ENCODE measurements around the gene CDAN1. TPM values are rescaled to one million over a fixed set of nuclear protein-coding genes. Genes with fewer than 3 reads are reported as not detected.
A peak's percentile ranks its signal among the peaks of the same experiment; 100 is the strongest.

CDAN1 gene
- total and polyA plus RNA-seq, 8 donors: 4.7 to 27.2 (median 10.1) TPM

GRCh38 chr15:42729409-42729808 is 7.5 kb downstream of the CDAN1 start:
- no peak overlapping the region for H3K27ac ChIP-seq
- no peaks in the 10 kb centered on the region for H3K9me3 ChIP-seq
- no peaks in the 10 kb centered on the region for H3K27me3 ChIP-seq
- H3K36me3 ChIP-seq: peaks cover 70 to 100% (median 100%) of the 10 kb centered on the region in 4 donors
- H3K4me3 ChIP-seq: no peak overlapping the region
- no peak for DNase-seq
- peaks cover 0 to 16% (median 3%) of the 10 kb centered on the region in 4 donors for H3K4me1 ChIP-seq
- TF ChIP-seq EP300 (IDR thresholded peaks at IDR 0.05) (no peak), POLR2A (IDR thresholded peaks at IDR 0.05) (no peak), CTCF (IDR thresholded peaks at IDR 0.05) (no peak), POLR2AphosphoS5 (IDR thresholded peaks at IDR 0.05) (no peak)
- WGBS, 5 donors: 93 to 97% (median 96%) methylated on average over 5 to 7 of the region's 7 CpGs
- intact Hi-C loops (cut with DNase I; ENCODE audit: low total_unique reads): no loop called here

- H3K36me3 ChIP-seq: peaks cover 71 to 100% (median 100%) of the 10 kb centered on the region in 4 donors
- H3K27me3 ChIP-seq: no peaks in the 10 kb centered on the region
- H3K9me3 ChIP-seq: no peaks in the 10 kb centered on the region
- intact Hi-C loops (cut with DNase I; ENCODE audit: low total_unique reads): no loop called here
- no peak for DNase-seq
- peaks cover 0 to 12% (median 3%) of the 10 kb centered on the region in 4 donors for H3K4me1 ChIP-seq
- 72 to 91% (median 87%) methylated on average over 14 of the region's 14 CpGs for WGBS, 5 donors
- no peak overlapping the region for H3K4me3 ChIP-seq
- TF ChIP-seq EP300 (IDR thresholded peaks at IDR 0.05): no peak
- TF ChIP-seq POLR2A (IDR thresholded peaks at IDR 0.05): no peak
- TF ChIP-seq CTCF (IDR thresholded peaks at IDR 0.05): no peak
- no peak for TF ChIP-seq POLR2AphosphoS5 (IDR thresholded peaks at IDR 0.05)
- no peak overlapping the region for H3K27ac ChIP-seq
Measured at GRCh38 chr15:42728972-42729371, 8.0 kb downstream of the CDAN1 start.

GRCh38 chr15:42728560-42728959 is 8.4 kb downstream of the CDAN1 start:
- intact Hi-C loops (cut with DNase I; ENCODE audit: low total_unique reads): no loop called here
- no peak for DNase-seq
- TF ChIP-seq POLR2AphosphoS5 (IDR thresholded peaks at IDR 0.05) (no peak), EP300 (IDR thresholded peaks at IDR 0.05) (no peak), CTCF (IDR thresholded peaks at IDR 0.05) (no peak), POLR2A (IDR thresholded peaks at IDR 0.05) (no peak)

GRCh38 chr15:42727750-42728381 is 9.1 kb downstream of the CDAN1 start:
- Histone ChIP-seq H3K4me3 (no peak overlapping the region), H3K4me1 (peaks cover 0 to 11% (median 3%) of the 10 kb centered on the region in 4 donors), H3K9me3 (no peaks in the 10 kb centered on the region), H3K27me3 (no peaks in the 10 kb centered on the region), H3K27ac (no peak overlapping the region), H3K36me3 (peaks cover 82 to 100% (median 100%) of the 10 kb centered on the region in 4 donors)
- DNase-seq: peak; percentile 35 to 62
- TF ChIP-seq POLR2A (IDR thresholded peaks at IDR 0.05) (no peak), POLR2AphosphoS5 (IDR thresholded peaks at IDR 0.05) (no peak), EP300 (IDR thresholded peaks at IDR 0.05) (no peak), CTCF (IDR thresholded peaks at IDR 0.05) (no peak)
- intact Hi-C loops (cut with DNase I; ENCODE audit: low total_unique reads): no loop called here
- 72 to 78% (median 76%) methylated on average over 11 to 13 of the region's 13 CpGs for WGBS, 5 donors

More at GRCh38 chr15:42728560-42728959, 8.4 kb downstream of the CDAN1 start:
- no peak overlapping the region for H3K4me3 ChIP-seq
- 79 to 93% (median 91%) methylated on average over 5 of the region's 5 CpGs for WGBS, 5 donors
- H3K27me3 ChIP-seq: no peaks in the 10 kb centered on the region
- peaks cover 75 to 100% (median 100%) of the 10 kb centered on the region in 4 donors for H3K36me3 ChIP-seq
- H3K4me1 ChIP-seq: peaks cover 0 to 11% (median 3%) of the 10 kb centered on the region in 4 donors
- H3K27ac ChIP-seq: no peak overlapping the region
- H3K9me3 ChIP-seq: no peaks in the 10 kb centered on the region

Data from stomach (tissue), 9 donors.